GM18507 (cell line): ENCODE results near the gene CBLC.

Experiments
- DNase-seq: peaks from one replicate; pipeline ENCODE4 v3.0.0; 2011; ENCODE audit warnings: low read depth; ENCODE audit not compliant: insufficient read length; ENCODE audit errors: extremely low spot score
- FAIRE-seq: peaks from 2 replicates; lab custom pipeline; 2011; peaks lifted over from hg19 to GRCh38; lab: Jason Lieb, UNC

The CBLC gene

DNA sequence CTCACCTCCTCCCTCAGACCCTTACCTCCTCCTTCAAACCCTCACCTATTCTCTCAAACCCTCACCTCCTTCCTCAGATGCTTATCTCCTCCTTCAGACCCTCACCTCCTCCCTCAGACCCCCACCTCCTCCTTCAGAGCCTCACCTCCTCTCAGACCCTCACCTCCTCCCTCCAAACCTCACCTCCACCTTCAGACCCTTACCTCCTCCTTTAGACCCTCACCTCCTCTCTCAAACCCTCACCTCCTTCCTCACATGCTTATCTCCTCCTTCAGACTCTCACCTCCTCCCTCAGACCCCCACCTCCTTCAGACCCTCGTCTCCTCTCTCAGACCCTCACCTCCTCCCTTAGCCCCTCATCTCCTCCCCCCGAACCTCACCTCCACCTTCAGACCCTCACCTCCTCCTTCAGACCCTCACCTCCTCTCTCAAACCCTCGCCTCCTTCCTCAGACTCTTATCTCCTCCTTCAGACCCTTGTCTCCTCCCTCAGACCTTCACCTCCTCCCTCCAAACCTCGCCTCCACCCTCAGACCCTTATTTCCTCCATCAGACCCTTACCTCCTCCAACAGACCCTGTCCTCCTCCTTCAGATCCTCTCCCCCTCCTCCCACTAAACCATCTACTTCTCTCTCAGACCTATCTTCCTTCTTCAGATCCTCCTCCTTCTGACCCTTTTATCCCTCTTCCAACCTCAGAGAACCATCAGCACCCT, 31.6 kb upstream of the CBLC start:
- no peak for FAIRE-seq

DNA sequence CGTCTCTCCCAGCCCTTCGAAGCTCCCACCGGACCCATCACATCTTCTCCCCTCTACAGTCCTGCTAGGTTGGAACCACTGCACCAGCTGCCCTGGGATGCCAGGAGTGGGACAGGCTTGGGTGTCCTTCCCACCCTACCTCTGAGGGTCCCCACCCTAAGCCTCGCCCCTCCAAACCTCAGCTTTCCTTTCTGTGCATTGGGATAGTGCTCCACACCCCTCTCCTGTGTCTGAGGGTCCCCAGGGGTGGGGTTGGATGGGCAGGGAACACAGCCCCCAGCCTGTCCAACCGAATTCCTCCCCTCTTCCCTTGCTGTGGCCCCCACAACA, 31.1 kb upstream of the CBLC start:
- no peak for FAIRE-seq
- no peak for DNase-seq

More for the DNA sequence above, 31.6 kb upstream of the CBLC start:
- no peak for DNase-seq

DNA sequence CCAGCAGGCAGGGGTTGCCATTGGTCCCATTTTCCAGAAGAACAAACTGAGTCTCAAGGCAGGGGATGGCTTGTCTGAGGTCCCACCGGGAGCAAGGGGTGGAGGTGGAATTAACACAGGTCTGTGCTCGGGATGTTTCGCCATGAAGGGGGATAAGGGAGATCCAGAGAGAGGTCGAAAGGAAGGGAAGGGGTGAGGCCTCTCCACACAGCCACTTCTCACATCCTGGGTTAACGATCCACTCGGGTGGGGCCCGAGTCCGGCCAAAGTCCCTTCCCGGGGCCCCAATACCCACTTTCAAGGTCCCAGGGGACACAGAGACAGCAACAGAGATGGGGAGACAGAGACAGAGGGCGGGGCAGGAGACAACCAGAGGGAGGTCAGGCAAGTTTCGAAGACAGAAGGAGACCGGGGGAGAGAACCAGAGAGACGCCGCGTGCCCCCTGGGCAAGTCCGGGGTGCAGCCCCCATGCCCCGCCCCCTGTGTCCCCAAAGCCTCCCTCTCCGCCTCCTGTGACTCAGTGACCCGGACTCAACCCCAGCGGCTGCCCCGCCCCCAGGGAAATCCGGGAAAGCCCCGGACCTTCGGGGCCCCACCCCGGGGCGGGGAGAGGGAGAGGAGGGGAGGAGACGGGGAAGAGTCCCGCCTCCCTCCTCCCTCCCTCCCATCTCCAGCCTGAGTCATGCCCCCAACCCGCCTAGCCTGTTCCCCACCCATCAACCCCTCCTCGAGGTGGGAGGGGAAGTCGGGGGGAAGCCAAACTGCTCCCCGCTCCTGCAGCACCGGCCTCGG, 30.5 kb upstream of the CBLC start:
- peak; percentile 90 for FAIRE-seq
- peak; percentile 54 for DNase-seq

DNA sequence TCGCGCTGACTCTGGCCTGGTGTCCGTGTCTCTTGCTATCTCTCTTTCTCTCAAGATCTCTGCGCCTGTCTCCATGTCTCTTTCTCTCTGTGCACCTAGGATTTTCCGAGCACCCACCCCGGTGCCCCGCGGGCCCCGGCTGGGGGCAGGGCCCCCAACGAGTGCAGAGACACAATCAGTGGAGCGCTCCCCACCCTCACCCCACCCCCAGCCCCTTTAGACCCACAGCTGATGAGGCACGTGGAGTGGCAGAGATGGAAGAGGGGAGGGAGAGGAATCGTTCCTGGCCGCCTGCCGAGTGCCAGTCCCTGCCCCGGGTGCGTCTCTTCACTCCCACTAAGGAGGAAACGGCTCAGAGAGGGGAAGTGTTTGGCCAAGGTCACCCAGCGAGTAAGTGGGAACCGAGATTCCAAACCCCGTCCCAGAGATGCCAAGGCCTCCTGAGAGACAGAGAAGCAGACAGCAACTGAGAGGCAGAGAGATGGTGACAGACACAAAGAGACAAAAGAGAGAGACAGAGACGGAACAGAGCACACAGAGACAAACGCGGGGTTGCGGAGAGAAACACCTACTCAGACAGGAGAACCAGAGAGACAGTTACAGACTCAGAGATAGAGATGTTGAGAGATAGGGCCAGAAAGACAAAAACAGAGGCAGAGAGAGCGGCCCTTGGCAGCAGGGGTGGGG, 29.8 kb upstream of the CBLC start:
- FAIRE-seq = peak; percentile 73
- DNase-seq = no peak

DNA sequence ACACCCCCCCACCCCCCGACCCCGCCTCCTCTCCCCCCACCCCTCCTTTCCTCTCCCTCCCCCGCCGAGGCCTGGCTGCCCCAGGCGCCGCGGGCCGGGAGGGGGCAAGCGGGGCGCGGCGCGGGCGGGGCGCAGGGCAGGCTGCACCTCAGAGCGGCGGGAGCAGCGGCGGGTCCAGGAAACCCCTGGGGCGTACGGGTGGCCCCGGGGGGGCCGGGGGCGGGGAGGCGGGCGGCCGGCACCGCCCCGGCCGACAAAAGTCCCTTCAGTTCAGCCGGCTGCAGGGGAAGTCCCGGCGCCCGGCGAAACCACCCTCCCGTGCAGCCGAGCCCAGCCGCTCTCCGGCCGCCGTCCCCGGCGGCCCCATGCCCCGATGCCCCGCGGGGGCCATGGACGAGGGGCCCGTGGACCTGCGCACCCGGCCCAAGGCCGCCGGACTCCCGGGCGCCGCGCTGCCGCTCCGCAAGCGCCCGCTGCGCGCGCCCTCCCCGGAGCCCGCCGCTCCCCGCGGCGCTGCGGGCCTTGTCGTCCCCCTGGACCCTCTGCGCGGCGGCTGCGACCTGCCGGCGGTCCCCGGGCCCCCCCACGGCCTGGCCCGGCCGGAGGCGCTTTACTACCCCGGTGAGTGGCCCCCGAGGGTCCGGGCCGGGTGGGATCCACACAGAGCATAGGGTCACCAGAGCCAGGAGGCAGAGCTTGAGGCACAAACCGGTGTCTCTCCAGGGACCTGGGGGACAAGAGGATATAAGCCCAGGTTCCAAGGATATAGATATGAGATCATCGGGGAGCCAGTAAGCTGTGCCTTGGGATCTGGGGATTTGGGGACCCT, 29.1 kb upstream of the CBLC start, which contains the start of gene BCL3:
BCL3 (plus strand) TSS at position 283 of the 829 bp plus-strand sequence; CDS start at position 366, 83 bp downstream.
- DNase-seq = peak; percentile 46
- FAIRE-seq = no peak

DNA sequence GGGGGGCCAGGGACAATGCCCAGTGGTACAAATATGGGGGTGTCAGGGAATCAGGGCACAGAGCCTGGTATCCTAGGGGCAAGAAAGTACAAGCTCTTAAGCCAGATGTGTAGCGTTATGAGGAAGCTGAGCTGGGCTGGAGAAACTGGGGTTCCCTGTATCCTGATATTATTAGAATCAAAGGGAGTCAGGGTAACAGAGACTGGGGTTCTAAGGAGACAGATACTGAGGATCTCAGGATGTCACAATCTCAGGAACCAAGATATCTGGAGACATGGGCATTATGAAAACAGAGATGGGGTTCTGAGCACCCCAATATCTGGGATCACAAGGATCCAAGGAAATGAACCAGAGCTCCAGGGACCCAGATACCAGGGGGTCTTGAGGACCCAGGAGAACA, 28.4 kb upstream of the CBLC start:
- no peak for FAIRE-seq
- DNase-seq = no peak

DNA sequence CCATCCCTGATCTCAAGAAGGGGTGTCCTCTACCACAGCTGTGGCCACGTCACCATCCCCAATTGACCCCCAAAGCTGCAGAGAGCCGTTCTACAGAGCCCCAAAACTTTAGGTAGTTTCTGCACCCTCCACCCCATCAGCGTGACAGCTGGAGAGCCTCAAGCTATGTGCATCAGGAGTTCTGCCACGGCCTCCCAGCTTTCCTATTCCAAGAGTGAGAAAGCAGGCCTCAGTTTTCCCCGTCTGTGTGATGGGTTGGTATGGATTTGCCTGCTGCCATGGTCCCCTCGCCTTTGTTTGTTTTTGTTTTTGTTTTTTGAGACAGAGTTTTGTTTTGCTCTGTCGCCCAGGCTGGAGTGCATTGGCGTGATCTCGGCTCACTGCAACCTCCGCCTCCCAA, 27.7 kb upstream of the CBLC start:
- FAIRE-seq = no peak
- no peak for DNase-seq

DNA sequence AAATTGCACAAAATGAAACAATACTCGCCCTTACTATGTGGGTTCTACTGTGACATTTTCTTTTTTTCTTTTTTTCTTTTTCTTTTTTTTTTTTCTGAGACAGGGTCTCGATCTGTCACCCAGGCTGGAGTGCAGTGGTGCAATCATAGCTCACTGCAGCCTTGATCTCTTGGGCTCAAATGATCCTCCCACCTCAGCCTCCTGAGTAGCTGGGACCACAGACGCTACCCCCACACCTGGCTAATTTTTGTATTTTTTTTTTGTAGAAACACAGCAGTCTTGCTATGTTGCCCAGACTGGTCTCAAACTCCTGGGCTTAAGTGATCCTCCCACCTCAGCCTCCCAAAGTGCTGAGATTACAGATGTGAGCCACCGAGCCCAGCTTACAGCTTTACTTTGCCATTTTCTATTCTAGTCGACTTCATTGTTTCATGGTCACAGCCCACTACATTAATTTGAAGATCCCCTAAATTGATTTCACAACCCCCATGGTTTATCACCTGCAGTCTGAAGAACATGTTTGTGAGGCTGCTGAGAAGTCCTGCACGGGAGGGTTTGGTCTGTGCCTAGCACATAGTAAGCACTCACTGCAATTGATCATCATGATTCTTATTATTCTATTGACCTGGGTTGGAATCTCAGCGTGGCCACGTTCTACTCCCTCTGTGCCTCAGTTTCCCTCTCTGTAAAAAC, 25.4 kb upstream of the CBLC start:
- FAIRE-seq (no peak), DNase-seq (no peak)

DNA sequence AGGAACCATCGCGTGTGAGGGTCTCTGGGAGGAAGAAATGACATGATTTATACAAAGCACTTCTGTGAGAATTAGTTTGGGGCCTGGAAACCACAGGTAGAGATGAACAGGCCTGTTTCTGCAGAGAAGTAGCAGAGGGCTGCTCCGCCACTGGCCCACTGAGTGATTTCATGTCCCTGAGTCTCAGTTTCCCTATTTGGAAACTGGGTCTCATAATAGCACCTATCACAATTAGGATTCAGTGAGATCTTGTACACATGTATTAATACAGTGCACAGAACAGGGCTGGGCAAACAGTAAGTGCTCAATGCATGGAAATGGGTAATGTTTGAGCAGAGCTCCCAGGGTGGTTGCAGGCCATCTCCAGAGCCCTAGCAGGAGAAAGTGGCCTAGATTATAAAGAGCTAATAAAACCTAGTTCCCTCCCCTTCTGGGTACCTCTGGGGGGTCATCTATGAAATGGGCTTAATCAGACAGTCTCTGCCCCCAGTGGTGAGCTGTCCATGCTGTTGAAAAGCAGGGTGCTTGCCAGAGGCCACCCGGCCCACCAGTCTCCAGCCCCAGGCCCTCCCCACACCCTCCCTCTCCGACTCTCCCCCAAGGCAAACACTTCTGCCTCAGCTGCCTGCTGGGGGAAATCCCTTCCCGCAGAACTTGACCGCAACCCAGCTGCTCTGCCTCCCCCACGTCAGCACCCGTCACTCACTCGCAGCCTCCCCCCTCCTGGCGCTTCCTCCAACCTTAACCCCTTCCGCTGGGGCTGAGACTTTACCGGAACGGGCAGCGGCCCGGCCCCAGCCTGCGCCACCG, 24.7 kb upstream of the CBLC start:
- DNase-seq (peak; percentile 85), FAIRE-seq (peak; percentile 99)

DNA sequence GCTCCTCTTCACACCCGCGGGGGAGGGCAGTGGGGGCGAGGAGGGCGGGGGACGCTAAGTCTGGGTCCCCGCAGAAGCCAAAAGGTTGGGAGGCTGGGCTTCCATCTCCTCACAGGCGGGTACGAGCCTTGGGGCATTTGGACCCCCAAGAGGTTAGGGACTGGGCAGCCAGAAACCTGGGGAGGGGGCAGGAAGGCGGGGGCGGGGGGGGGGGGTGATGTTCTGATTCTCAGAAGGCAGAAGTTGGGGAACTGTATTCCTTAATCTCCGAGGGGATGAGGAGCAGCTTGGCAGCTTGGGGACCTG, 24.1 kb upstream of the CBLC start:
- no peak for DNase-seq
- FAIRE-seq = no peak

DNA sequence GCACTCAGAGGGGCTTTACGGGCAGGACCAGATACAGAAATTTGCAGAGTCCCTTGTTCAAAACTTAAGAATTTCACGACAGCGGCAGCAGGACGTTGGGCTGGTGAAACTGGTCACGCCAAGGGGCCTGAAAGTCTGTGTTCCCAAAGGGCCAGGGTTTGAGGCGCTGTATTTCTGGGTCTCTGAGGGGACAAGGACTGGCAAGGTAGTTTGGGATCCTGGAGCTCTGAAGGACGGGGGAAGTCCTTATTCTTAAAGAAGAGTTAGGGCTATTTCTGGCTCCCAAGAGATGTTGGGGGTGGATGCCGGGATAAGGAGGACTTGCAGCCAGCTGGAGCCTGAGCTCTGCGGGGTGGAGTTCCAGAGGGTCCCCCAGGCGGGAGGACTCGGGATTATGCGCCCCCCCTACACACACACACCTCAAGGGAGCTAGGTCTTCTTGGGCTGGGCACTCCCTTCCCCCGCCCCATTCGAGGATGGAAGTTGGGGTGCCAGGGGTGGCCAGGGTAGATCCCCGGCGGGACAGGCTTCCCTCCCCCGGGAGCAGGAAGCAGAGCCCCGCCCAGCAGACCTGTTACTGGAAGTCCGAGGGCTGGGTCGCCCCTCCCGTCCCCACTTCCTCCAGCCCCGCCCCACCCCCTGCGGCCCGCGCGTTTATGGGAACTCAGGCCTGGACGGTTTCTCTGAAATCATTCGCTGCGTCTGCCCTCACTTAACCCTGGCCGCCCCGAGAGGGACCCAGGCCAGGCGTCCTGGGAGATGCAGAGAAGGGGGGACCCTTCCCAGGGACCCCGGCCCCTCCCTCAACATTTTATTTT, 23.5 kb upstream of the CBLC start:
- DNase-seq (peak; percentile 60), FAIRE-seq (no peak)

DNA sequence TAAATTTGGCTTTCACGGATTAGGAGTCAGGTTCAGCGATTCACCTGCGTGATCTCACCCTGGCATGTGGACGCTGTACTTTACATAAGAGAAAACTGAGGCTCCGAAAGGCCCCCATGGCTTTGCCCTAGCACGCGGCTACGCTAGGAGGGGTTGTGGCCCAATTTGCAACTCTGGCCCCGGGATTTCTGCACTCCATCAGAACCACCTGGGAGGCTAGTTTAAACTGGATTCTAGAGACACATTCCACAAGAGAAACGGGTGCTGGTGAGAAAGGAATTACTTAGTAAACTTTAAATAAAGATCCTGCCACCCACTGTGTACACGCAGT, 23.0 kb upstream of the CBLC start:
- no peak for FAIRE-seq
- DNase-seq = no peak

DNA sequence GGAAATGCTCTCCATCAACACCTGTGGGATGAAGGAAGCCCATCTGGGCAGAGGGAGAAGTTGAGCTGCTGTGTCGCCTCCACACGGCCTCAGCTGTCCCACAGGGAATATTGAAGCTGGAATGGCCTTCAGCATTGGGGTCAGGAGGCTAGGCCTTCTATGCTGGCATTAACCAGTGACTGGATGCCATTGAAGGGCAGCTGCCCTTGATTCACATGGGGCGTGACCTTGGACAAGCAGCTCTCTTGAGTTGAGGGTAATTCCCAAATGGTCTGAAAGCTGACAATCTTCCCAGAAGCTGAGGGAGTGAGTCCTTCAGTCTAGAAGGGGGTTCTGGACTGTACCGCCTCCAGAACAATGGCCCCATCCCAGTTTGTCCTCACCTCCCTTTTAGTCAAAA, 22.5 kb upstream of the CBLC start:
- FAIRE-seq (no peak), DNase-seq (no peak)

DNA sequence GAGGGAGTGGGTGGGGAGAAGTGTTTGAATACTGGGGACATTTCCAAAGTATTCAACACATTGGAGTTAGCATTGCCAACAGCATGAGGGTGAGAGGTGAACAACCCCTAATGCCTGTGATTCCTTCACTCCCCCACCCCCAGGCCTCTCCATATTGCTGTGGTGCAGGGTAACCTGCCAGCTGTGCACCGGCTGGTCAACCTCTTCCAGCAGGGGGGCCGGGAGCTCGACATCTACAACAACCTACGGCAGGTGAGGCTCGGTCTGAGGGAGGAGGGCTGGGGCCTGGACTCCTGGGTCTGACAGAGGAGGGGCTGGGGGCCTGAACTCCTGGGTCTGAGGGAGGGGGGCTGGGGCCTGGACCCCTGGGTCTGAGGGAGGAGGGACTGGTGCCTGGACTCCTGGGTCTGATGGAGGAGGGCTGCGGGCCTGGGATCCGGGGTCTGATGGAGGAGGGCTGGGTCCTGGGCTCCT, 21.6 kb upstream of the CBLC start:
- DNase-seq = no peak
- FAIRE-seq = no peak

DNA sequence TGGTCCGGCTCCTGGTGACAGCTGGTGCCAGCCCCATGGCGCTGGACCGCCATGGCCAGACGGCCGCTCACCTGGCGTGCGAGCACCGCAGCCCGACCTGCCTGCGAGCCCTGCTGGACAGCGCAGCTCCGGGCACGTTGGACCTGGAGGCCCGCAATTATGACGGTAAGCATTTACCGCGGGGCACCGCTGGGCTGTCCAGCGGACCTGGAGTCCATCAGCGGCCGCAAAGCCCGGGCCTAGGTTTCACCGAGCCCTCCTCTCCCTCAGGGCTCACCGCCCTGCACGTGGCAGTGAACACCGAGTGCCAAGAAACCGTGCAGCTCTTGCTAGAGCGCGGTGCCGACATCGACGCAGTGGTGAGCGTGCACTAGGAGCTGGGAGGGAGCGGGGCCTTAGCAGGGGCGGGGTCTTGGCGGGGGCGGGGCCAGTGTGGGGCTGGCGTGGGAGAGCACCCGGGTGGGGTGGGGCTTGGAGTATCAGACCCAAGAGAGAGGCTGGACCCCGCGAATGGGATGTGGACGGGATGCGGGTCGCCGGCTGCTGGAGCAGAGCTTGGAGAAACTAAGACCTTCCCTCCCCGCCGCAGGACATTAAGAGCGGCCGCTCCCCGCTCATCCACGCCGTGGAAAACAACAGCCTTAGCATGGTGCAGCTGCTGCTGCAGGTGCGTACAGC, 20.5 kb upstream of the CBLC start:
- DNase-seq (no peak), FAIRE-seq (no peak)

DNA sequence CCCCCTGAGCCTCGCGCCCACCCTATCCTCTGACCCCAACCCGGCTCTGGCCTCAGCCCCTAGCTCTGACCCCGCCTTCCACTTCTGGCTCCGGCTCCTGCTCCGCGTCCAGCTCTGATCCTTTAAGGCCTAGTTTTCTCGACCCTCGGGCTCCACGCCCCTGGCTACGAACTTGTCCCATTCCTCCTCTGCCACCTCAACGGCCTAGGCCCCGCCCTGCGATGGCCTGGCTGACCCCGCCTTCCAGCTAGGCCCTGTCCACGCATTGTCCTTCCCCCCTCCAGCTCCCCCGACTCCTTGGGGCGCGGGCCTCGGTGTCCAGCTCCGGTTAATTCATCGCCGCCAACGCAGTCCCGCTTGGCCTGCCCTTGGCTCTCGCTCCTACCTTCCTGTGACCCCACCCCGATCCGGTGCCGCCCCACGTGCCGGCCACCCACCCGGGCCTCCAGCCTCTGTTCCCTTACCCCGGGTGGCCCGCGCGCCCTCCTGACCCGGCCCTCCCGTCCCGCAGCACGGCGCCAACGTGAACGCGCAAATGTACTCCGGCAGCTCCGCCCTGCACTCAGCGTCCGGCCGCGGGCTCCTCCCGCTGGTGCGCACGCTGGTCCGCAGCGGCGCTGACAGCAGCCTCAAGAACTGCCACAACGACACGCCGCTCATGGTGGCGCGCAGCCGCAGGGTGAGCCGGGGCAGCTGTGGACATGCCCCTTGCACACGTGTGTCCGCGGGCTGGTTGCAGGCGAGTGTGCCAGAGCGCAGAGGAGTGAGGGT, 19.8 kb upstream of the CBLC start:
- DNase-seq = no peak
- FAIRE-seq = no peak

DNA sequence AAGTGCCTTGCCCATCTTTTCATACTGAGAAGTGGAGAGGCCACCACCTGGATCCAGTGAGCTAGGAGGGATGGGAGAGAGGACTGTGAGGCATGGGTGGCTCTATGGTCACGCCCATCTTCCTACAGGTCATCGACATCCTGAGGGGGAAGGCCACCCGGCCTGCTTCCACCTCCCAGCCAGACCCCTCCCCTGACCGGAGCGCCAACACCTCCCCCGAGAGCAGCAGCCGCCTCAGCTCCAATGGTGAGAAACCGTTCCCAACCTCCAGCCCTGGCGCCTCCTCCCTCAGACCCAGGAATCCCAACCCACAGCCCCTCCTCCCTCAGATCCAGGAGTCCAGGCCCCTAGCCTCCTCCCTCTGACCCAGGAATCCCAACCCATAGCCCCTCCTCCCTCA, 19.1 kb upstream of the CBLC start:
- no peak for FAIRE-seq
- no peak for DNase-seq
